ENCODE data around the gene TP53TG5.

DNA sequence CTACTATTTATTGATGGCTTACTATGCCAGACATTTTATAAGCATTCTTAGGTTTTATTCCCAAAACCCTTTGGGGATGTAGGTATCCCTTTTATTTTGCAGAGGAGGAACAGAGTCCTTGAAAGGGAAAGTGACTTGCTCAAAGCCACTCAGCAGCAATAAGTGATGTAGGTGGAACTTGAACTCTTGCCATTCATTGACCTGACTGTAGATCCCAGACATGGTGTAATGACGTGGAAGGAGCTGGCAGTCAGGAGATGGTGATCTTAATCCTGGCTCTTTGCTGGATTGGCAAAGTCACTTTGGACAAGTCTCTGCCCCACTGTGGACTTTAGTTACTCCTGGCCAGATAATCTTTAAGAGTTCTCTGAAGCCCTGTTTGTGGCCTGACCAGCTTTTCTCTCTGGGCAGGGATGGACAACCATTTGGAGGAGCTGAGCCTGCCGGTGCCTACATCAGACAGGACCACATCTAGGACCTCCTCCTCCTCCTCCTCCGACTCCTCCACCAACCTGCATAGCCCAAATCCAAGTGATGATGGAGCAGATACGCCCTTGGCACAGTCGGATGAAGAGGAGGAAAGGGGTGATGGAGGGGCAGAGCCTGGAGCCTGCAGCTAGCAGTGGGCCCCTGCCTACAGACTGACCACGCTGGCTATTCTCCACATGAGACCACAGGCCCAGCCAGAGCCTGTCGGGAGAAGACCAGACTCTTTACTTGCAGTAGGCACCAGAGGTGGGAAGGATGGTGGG is 31.6 kb upstream of the TP53TG5 start:
- TF ChIP-seq GATA2 (IDR thresholded peaks at IDR 0.05; ENCODE audit: low read depth, low read length) (no peak), GATA3 (IDR thresholded peaks at IDR 0.05; ENCODE audit: low read depth, low read length) (no peak)

Data from SH-SY5Y (cell line).